Liver (tissue), 9 donors: ENCODE data around the gene TMBIM1. TPM values are rescaled to one million over a fixed set of nuclear protein-coding genes. Genes with fewer than 3 reads are reported as not detected.

ENCODE experiments used
- DNase-seq: peaks from one replicate; pipeline ENCODE4 v3.0.0-alpha.2; 2017; ENCODE audit warnings: low spot score
- H3K27ac ChIP-seq, 2 donors: one replicate each; pipeline ENCODE4 v1.7.0; 2013; ENCODE audit warnings: inconsistent platforms in 2 of 2, low read length in 2 of 2, control low read depth in 1 of 2, low read depth in 1 of 2, mild to moderate bottlenecking in 1 of 2
- H3K27me3 ChIP-seq, 4 donors: one replicate each; pipeline versions ENCODE4 v1.6.1 to v1.7.0; 2013; ENCODE audit warnings: low read length in 3 of 4, inconsistent platforms in 1 of 4, mild to moderate bottlenecking in 1 of 4, moderate library complexity in 1 of 4; ENCODE audit not compliant: control insufficient read depth in 4 of 4, insufficient read depth in 4 of 4
- H3K36me3 ChIP-seq, 4 donors: one replicate each; pipeline versions ENCODE4 v1.6.1 to v1.7.0; 2013; ENCODE audit warnings: low read length in 3 of 4, mild to moderate bottlenecking in 3 of 4, low read depth in 1 of 4, moderate library complexity in 1 of 4; ENCODE audit not compliant: control insufficient read depth in 4 of 4, insufficient read depth in 3 of 4
- H3K4me1 ChIP-seq, 4 donors: one replicate each; pipeline versions ENCODE4 v1.6.1 to v1.7.0; 2013; ENCODE audit warnings: low read length in 3 of 4, mild to moderate bottlenecking in 3 of 4, moderate library complexity in 1 of 4; ENCODE audit not compliant: control insufficient read depth in 4 of 4, insufficient read depth in 4 of 4
- H3K4me3 ChIP-seq, 3 donors: one replicate each; pipeline versions ENCODE4 v1.6.1 to v1.7.0; 2013; ENCODE audit warnings: low read length in 3 of 3, control low read depth in 1 of 3, low read depth in 1 of 3, mild to moderate bottlenecking in 1 of 3
- H3K9ac ChIP-seq, 2 donors: one replicate each; pipeline ENCODE4 v1.7.0; 2013; ENCODE audit warnings: low read length in 2 of 2, mild to moderate bottlenecking in 2 of 2, moderate library complexity in 2 of 2, control low read depth in 1 of 2, low read depth in 1 of 2
- H3K9me3 ChIP-seq, 4 donors: one replicate each; pipeline versions ENCODE4 v1.6.1 to v1.7.0; 2013; ENCODE audit warnings: low read length in 3 of 4; ENCODE audit not compliant: control insufficient read depth in 4 of 4
- ATF3 ChIP-seq: IDR thresholded peaks from 2 replicates; pipeline ENCODE4 v1.6.1; 2016; ENCODE audit warnings: antibody characterized with exemption
- CTCF ChIP-seq: fragments of 150-350 bp; IDR thresholded peaks from 2 replicates; pipeline ENCODE4 v1.5.1; 2017; ENCODE audit warnings: improper control_type of control experiment, low read depth, low read length; ENCODE audit not compliant: missing input control
- EGR1 ChIP-seq, 2 donors: IDR thresholded peaks; 2 replicates each; pipeline ENCODE4 v1.6.1; 2016 to 2018; ENCODE audit warnings: antibody characterized with exemption in 2 of 2, low read depth in 2 of 2
- FOXA1 ChIP-seq: IDR thresholded peaks from 2 replicates; pipeline ENCODE4 v1.6.1; 2016; ENCODE audit warnings: antibody characterized with exemption
- FOXA2 ChIP-seq: IDR thresholded peaks from 2 replicates; pipeline ENCODE4 v1.6.1; 2016; ENCODE audit warnings: antibody characterized with exemption
- HNF4A ChIP-seq, 2 donors: conservative IDR thresholded peaks; 2 replicates each; pipeline ENCODE4 v1.6.1; 2016; ENCODE audit warnings: antibody characterized with exemption in 2 of 2, mild to moderate bottlenecking in 2 of 2
- HNF4G ChIP-seq: IDR thresholded peaks from 2 replicates; pipeline ENCODE4 v1.6.1; 2016; ENCODE audit warnings: antibody characterized with exemption
- MAX ChIP-seq: IDR thresholded peaks from 2 replicates; pipeline ENCODE4 v1.6.1; 2016; ENCODE audit warnings: antibody characterized with exemption
- NR2F2 ChIP-seq: IDR thresholded peaks from 2 replicates; pipeline ENCODE4 v1.6.1; 2016; ENCODE audit warnings: antibody characterized with exemption
- RAD21 ChIP-seq, 2 donors: IDR thresholded peaks; 2 replicates each; pipeline ENCODE4 v1.6.1; 2016; ENCODE audit warnings: antibody characterized with exemption in 2 of 2, mild to moderate bottlenecking in 2 of 2
- REST ChIP-seq: IDR thresholded peaks from 2 replicates; pipeline ENCODE4 v1.6.1; 2016; ENCODE audit warnings: antibody characterized with exemption, mild to moderate bottlenecking
- RXRA ChIP-seq, 2 donors: IDR thresholded peaks; 2 replicates each; pipeline ENCODE4 v1.6.1; 2017 to 2018; ENCODE audit warnings: antibody characterized with exemption in 2 of 2, mild to moderate bottlenecking in 1 of 2
- SP1 ChIP-seq: IDR thresholded peaks from 2 replicates; pipeline ENCODE4 v1.6.1; 2018; ENCODE audit warnings: antibody characterized with exemption, mild to moderate bottlenecking
- YY1 ChIP-seq: IDR thresholded peaks from 2 replicates; pipeline ENCODE4 v1.6.1; 2016; ENCODE audit warnings: antibody characterized with exemption, mild to moderate bottlenecking
- ZBTB33 ChIP-seq: IDR thresholded peaks from 2 replicates; pipeline ENCODE4 v1.6.1; 2016; ENCODE audit warnings: antibody characterized with exemption
- whole genome bisulfite sequencing: extraction: QIAGEN DNeasy Blood & Tissue Kit; methylation state at CpG from one replicate; pipeline ENCODE4 v1.1.7; 2013; 5-methylcytosine and 5-hydroxymethylcytosine counted together
- polyA plus RNA-seq, 2 donors: library from polyadenylated mRNA; stranded (reverse) in 1 of 2; unstranded in 1 of 2; fragments of 200-250 nt in 1 of 2; fragments of >200 nt in 1 of 2; fragmentation: Nextera tagmentation in 1 of 2; extraction: Ambion mirVana in 1 of 2; gene quantifications; one replicate each; pipeline versions ENCODE4 v1.2.1 to v1.2.3, GENCODE V29; 2013 to 2015
- total RNA-seq, 2 donors: library from RNA; depleted of rRNA; stranded (reverse); fragments of >200 nt; gene quantifications; one replicate each; pipeline ENCODE4 v1.2.3, GENCODE V29; 2014
- donor health status: healthy.
- donor health status: healthy.
- donor health status: healthy.
- donor health status: healthy.
- donor health status: healthy.

Gene TMBIM1
- total and polyA plus RNA-seq, 4 donors: 61.8 to 133 (median 114) TPM

GRCh38 chr2:218252509-218253231, 39.6 kb downstream of the TMBIM1 start:
- DNase-seq: no peak
- H3K27ac ChIP-seq: no peak overlapping the region
- TF ChIP-seq HNF4A (conservative IDR thresholded peaks at IDR 0.05): no peak
- TF ChIP-seq NR2F2: no peak
- TF ChIP-seq REST: no peak
- no peak for TF ChIP-seq MAX
- no peak for TF ChIP-seq CTCF
- no peak for TF ChIP-seq RXRA (IDR thresholded peaks at IDR 0.05)
- no peak for TF ChIP-seq YY1
- no peak for TF ChIP-seq RAD21 (IDR thresholded peaks at IDR 0.05)
- WGBS: 88% methylated on average over 7 of the region's 7 CpGs
- no peak overlapping the region for H3K9ac ChIP-seq
- H3K4me3 ChIP-seq: no peak overlapping the region
- H3K9me3 ChIP-seq: no peaks in the 10 kb centered on the region
- H3K36me3 ChIP-seq: peaks cover 13 to 76% (median 61%) of the 10 kb centered on the region in 4 donors
- no peaks in the 10 kb centered on the region for H3K4me1 ChIP-seq
- no peaks in the 10 kb centered on the region for H3K27me3 ChIP-seq

- Histone ChIP-seq H3K27ac (no peak overlapping the region), H3K4me1 (no peaks in the 10 kb centered on the region), H3K4me3 (no peak overlapping the region), H3K9me3 (no peaks in the 10 kb centered on the region), H3K36me3 (peaks cover 18 to 89% (median 70%) of the 10 kb centered on the region in 4 donors), H3K9ac (no peak overlapping the region), H3K27me3 (no peaks in the 10 kb centered on the region)
- no peak for DNase-seq
- 94% methylated on average over 13 of the region's 13 CpGs for WGBS
- no peak for TF ChIP-seq HNF4A (conservative IDR thresholded peaks at IDR 0.05)
- no peak for TF ChIP-seq EGR1 (IDR thresholded peaks at IDR 0.05; ENCODE audit: low read depth in 2 of 2)
- no peak for TF ChIP-seq HNF4G
- TF ChIP-seq SP1: no peak
- TF ChIP-seq ATF3: no peak
- no peak for TF ChIP-seq NR2F2
- no peak for TF ChIP-seq FOXA1
- TF ChIP-seq ZBTB33: no peak
- no peak for TF ChIP-seq FOXA2
- no peak for TF ChIP-seq CTCF
- no peak for TF ChIP-seq REST
Observed at GRCh38 chr2:218249691-218250090, 42.6 kb downstream of the TMBIM1 start.
